ENCODE data around the gene IFT57. TPM values are rescaled to one million over a fixed set of nuclear protein-coding genes. Genes with fewer than 3 reads are reported as not detected.

Gene IFT57
- total and polyA plus RNA-seq, 12 donors: 5.9 to 29.5 (median 20.4) TPM

DNA sequence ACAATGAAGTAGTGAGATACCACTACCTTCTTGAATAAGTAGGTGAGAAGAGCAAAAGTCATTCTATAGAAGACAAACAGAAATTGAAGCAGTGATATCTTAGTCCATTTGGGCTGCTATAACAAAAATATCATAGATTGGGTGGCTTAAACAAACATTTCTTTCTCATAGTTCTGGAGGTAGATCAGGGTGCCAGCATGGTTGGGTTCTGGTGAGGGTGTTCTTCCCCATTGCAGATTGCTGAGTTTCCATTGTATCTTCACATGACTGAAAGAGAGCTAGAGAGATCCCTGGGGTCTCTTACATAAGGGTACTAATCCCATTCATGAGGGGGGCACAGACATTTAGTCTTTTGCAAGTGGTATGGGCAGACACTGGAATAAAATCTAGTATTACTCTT lies 32.9 kb upstream of the IFT57 start:
- ATAC-seq: no peak
- Histone ChIP-seq H3K4me1 (no peaks in the 10 kb centered on the region), H3K4me3 (no peak overlapping the region), H3K36me3 (no peaks in the 10 kb centered on the region), H3K27ac (no peak overlapping the region), H3K27me3 (peaks cover 0 to 6% (median 0%) of the 10 kb centered on the region in 7 donors), H3K9me3 (no peaks in the 10 kb centered on the region)
- intact Hi-C loops (cut with DNase I): no loop called here
- TF ChIP-seq, protein P1, sequence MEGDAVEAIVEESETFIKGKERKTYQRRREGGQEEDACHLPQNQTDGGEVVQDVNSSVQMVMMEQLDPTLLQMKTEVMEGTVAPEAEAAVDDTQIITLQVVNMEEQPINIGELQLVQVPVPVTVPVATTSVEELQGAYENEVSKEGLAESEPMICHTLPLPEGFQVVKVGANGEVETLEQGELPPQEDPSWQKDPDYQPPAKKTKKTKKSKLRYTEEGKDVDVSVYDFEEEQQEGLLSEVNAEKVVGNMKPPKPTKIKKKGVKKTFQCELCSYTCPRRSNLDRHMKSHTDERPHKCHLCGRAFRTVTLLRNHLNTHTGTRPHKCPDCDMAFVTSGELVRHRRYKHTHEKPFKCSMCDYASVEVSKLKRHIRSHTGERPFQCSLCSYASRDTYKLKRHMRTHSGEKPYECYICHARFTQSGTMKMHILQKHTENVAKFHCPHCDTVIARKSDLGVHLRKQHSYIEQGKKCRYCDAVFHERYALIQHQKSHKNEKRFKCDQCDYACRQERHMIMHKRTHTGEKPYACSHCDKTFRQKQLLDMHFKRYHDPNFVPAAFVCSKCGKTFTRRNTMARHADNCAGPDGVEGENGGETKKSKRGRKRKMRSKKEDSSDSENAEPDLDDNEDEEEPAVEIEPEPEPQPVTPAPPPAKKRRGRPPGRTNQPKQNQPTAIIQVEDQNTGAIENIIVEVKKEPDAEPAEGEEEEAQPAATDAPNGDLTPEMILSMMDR (IDR thresholded peaks at IDR 0.05): no peak
- no peak for DNase-seq

DNA sequence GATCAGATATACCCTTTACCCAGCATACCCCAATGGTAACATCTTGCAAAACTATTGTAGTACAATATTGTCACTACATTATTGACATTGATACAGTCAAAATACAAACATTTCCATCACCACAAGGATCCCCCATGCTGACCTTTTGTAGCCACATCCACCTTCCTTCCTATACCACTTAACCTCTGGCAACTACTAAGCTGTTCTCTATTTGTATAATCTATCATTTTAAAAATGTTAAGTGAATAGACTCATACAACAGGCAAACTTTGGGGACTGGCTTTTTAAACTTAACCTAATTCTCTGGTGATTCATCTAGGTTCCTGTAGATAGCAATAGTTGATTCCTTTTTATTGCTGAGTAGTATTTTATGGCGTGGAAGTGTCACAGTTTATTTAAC lies 29.6 kb upstream of the IFT57 start:
- DNase-seq: no peak
- no peaks in the 10 kb centered on the region for H3K36me3 ChIP-seq
- intact Hi-C loops (cut with DNase I): no loop called here
- H3K4me3 ChIP-seq: no peak overlapping the region
- H3K27ac ChIP-seq: no peak overlapping the region
- TF ChIP-seq, protein P1 (IDR thresholded peaks at IDR 0.05): no peak
- H3K27me3 ChIP-seq: no peaks in the 10 kb centered on the region
- 96 to 98% methylated on average over 1 of the region's 1 CpG for WGBS, 2 donors
- no peaks in the 10 kb centered on the region for H3K9me3 ChIP-seq
- H3K4me1 ChIP-seq: no peaks in the 10 kb centered on the region
- no peak for ATAC-seq

DNA sequence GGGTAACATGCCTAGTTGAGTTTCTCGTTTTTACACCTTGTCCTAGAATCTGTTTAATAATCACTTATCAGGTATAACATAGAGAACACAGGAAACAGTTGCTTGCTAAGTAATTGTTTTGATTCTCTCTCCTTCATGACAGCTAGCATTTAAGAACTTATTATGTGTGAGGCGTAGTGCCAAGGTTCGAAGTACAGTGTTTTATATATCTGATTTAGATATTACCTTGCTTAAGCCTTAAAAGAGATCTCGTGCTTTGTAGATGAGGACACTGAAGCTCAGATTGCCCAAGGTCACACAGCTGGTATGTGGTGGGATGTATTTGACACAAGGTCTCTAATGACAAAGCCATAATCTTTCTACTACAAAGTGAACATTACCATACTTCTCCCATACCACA lies 29.0 kb upstream of the IFT57 start:
- H3K27me3 ChIP-seq: no peaks in the 10 kb centered on the region
- intact Hi-C loops (cut with DNase I): no loop called here
- ATAC-seq: no peak
- TF ChIP-seq, protein P1 (IDR thresholded peaks at IDR 0.05): no peak
- no peak overlapping the region for H3K27ac ChIP-seq
- H3K9me3 ChIP-seq: no peaks in the 10 kb centered on the region
- no peaks in the 10 kb centered on the region for H3K36me3 ChIP-seq
- no peaks in the 10 kb centered on the region for H3K4me1 ChIP-seq
- no peak for DNase-seq
- WGBS, 2 donors: 68 to 72% methylated on average over 4 of the region's 4 CpGs
- H3K4me3 ChIP-seq: no peak overlapping the region

DNA sequence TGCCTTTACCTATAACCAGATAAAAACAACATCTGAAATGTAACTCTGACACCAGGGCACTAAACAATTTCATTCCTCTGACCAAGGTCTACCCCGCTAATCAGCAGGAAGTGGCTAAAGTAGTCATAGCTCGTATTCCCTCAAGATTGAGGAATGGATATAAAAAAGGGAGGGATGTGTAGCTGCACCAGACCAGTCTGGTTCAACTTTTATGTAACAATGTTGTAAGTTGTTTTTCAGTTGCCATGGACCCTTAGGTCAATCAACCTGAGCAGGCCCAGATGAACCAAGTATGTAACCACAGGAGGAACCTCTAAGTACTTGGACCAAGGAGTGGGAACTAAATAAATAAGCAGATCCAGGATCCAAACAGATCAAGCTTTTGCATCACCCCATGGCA lies 28.4 kb upstream of the IFT57 start:
- no peak for DNase-seq
- intact Hi-C loops (cut with DNase I): no loop called here
- 81 to 85% methylated on average over 2 of the region's 2 CpGs for WGBS, 2 donors
- Histone ChIP-seq H3K27me3 (no peaks in the 10 kb centered on the region), H3K27ac (no peak overlapping the region), H3K9me3 (no peaks in the 10 kb centered on the region), H3K4me1 (no peaks in the 10 kb centered on the region), H3K4me3 (no peak overlapping the region), H3K36me3 (no peaks in the 10 kb centered on the region)
- TF ChIP-seq, protein P1 (IDR thresholded peaks at IDR 0.05): no peak
- no peak for ATAC-seq

DNA sequence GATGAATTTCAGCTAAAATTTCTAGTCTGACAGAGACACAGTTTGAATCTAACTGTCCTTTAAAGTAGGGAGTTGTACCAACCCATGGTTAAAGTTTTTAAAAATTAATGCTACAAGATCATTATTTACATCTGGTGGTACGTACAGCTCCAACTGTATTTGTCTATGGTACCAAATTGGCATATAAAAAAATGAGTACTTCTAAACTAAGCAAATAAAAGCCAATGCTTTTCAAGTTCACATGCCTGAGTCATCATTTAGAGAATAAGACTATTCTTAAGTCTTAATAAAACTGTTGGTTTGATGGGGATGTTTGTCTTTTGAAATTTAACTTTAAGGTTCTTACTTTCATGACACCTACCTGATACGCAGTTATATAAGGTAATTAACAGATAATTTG lies 21.0 kb upstream of the IFT57 start:
- DNase-seq: no peak
- WGBS, 2 donors: 89 to 92% methylated on average over 2 of the region's 2 CpGs

More for the DNA sequence above, 21.0 kb upstream of the IFT57 start:
- intact Hi-C loops (cut with DNase I): no loop called here
- no peak for ATAC-seq
- no peaks in the 10 kb centered on the region for H3K9me3 ChIP-seq
- H3K36me3 ChIP-seq: no peaks in the 10 kb centered on the region
- no peaks in the 10 kb centered on the region for H3K4me1 ChIP-seq
- H3K27me3 ChIP-seq: no peaks in the 10 kb centered on the region
- no peak overlapping the region for H3K4me3 ChIP-seq
- H3K27ac ChIP-seq: no peak overlapping the region
- TF ChIP-seq, protein P1 (IDR thresholded peaks at IDR 0.05): no peak

Measured in heart right ventricle (tissue), 16 donors.